ENCODE measurements around the gene CCDC183. TPM values are rescaled to one million over a fixed set of nuclear protein-coding genes. Genes with fewer than 3 reads are reported as not detected.

Gene CCDC183
- total and polyA plus RNA-seq, 2 of the 4 experiments (the other 2 are of a cell fraction): under 0.01 to 0.29 TPM

DNA sequence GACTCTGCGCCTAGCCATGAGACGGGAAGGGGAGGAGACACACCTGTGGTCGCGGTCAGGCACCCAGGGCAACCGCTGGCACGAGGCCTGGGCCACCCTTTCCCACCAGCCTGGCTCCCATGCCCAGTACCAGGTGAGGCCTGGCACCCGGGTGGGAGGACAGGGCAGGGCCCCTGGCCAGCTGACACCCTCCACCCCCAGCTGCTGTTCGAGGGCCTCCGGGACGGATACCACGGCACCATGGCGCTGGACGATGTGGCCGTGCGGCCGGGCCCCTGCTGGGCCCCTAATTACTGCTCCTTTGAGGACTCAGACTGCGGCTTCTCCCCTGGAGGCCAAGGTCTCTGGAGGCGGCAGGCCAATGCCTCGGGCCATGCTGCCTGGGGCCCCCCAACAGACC lies 61.0 kb downstream of the CCDC183 start:
- H3K14ac ChIP-seq (replicated peaks; ENCODE audit: low read depth, low read length): no peak overlapping the region
- H2BK20ac ChIP-seq (ENCODE audit: low read depth, low read length): no peak overlapping the region
- dilution Hi-C loops (cut with HindIII; ENCODE audit: low sequenced_read_pairs, unreplicated experiment) (no loop called here), in situ Hi-C loops (cut with MboI; ENCODE audit: low sequenced_read_pairs) (no loop called here), intact Hi-C loops (cut with micrococcal nuclease) (no loop called here)
- no peak overlapping the region for H3K56ac ChIP-seq (ENCODE audit: extremely low read depth, insufficient read depth, low read length)
- peaks cover 8% of the 10 kb centered on the region for H3K4me1 ChIP-seq (ENCODE audit: control insufficient read depth, insufficient read depth, low read length)
- H3K18ac ChIP-seq (ENCODE audit: low read depth, low read length): no peak overlapping the region
- H4K8ac ChIP-seq (ENCODE audit: low read depth in 2 of 2, low read length in 2 of 2): no peak overlapping the region
- no peak overlapping the region for H2AFZ ChIP-seq (replicated peaks; ENCODE audit: low read length, poor library complexity)
- no peaks in the 10 kb centered on the region for H3K9me3 ChIP-seq (ENCODE audit: control insufficient read depth, insufficient read depth, low read length)
- DNase-seq (no peak), ATAC-seq (ENCODE audit: low read depth) (no peak)
- no peak overlapping the region for H3K4ac ChIP-seq (ENCODE audit: low read depth, low read length)
- CTCF ChIA-PET: no interaction called here
- peaks cover 5% of the 10 kb centered on the region; the same call in 1 of the 2 replicates for H4K20me1 ChIP-seq (ENCODE audit: insufficient read depth, low read length)
- TF ChIP-seq MAZ (IDR thresholded peaks at IDR 0.05; ENCODE audit: borderline replicate concordance, low read depth, low read length): no peak
- TF ChIP-seq NFE2L2 (IDR thresholded peaks at IDR 0.05; ENCODE audit: low read depth, low read length): no peak
- TF ChIP-seq SMC3 (IDR thresholded peaks at IDR 0.05; ENCODE audit: low read depth, low read length): no peak
- TF ChIP-seq CEBPB (IDR thresholded peaks at IDR 0.05; ENCODE audit: low read depth, low read length): no peak
- TF ChIP-seq POLR2A (IDR thresholded peaks at IDR 0.05; ENCODE audit: low read depth, low read length): no peak
- no peak for TF ChIP-seq MAFK (IDR thresholded peaks at IDR 0.05; ENCODE audit: low read depth, low read length)
- TF ChIP-seq, protein P1, sequence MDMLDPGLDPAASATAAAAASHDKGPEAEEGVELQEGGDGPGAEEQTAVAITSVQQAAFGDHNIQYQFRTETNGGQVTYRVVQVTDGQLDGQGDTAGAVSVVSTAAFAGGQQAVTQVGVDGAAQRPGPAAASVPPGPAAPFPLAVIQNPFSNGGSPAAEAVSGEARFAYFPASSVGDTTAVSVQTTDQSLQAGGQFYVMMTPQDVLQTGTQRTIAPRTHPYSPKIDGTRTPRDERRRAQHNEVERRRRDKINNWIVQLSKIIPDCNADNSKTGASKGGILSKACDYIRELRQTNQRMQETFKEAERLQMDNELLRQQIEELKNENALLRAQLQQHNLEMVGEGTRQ (IDR thresholded peaks at IDR 0.05; ENCODE audit: low read depth, low read length): no peak
- H3K23ac ChIP-seq (ENCODE audit: low read depth, low read length): no peak overlapping the region
- H2BK5ac ChIP-seq (ENCODE audit: low read depth, low read length, poor library complexity, severe bottlenecking): no peak overlapping the region
- no TSS peak for BruUV-seq (replicated peaks)
- peaks cover 17% of the 10 kb centered on the region for H3K36me3 ChIP-seq (ENCODE audit: control insufficient read depth, insufficient read depth, low read length)
- no peak overlapping the region for H3K27ac ChIP-seq (ENCODE audit: insufficient read depth, low read length)
- no peak overlapping the region for H2BK15ac ChIP-seq (ENCODE audit: low read depth, low read length)
- WGBS, 2 experiments (ENCODE audit: extremely low coverage in 2 of 2, insufficient read length in 1 of 2): 83% methylated on average over 2 of the region's 19 CpGs; no CpG with 5 or more reads in 1 of the 2 experiments
- H2AK9ac ChIP-seq (replicated peaks; ENCODE audit: low read depth, low read length, poor library complexity): peak overlapping the region; percentile 16
- H3K9ac ChIP-seq (ENCODE audit: low read depth, low read length): no peak overlapping the region
- peaks cover 0 to 16% of the 10 kb centered on the region in 2 experiments; a peak in 1 of 4 replicates for H3K79me1 ChIP-seq (ENCODE audit: low read depth in 1 of 2, low read length in 2 of 2)
- H3K4me2 ChIP-seq (ENCODE audit: low read depth, low read length): no peak overlapping the region
- H3K27me3 ChIP-seq (ENCODE audit: control insufficient read depth, insufficient read depth, low read length): no peaks in the 10 kb centered on the region
- no peak overlapping the region for H4K5ac ChIP-seq (ENCODE audit: low read depth, low read length)
- H3K9me1 ChIP-seq (ENCODE audit: insufficient read depth, low read length): no peaks in the 10 kb centered on the region
- H3K4me3 ChIP-seq (ENCODE audit: insufficient read depth, low read depth, low read length): no peak overlapping the region
- no peak overlapping the region for H2AK5ac ChIP-seq (ENCODE audit: low read depth, low read length)
- POLR2A ChIA-PET (ENCODE audit: unreplicated experiment): no interaction called here
- no peak overlapping the region for H4K91ac ChIP-seq (ENCODE audit: insufficient read depth, low read depth, low read length)
- H2BK120ac ChIP-seq (ENCODE audit: low read depth, low read length): no peak overlapping the region

Small RNA genes lying within 50 kb of the gene (microRNA-seq; reads per million reads assigned to microRNA genes)
- gene AL355987.2 (ENCODE audit: insufficient read depth, insufficient read length) (not detected), gene ATP6V1G1P3 (ENCODE audit: insufficient read depth, insufficient read length) (not detected), gene MIR4292 (ENCODE audit: insufficient read depth in 1 of 2, insufficient read length in 1 of 2, unreplicated experiment in 1 of 2) (0 reads per million in 2 experiments), gene MIR6722 (ENCODE audit: insufficient read depth in 1 of 2, insufficient read length in 1 of 2, unreplicated experiment in 1 of 2) (0 reads per million in 2 experiments)

Small RNA genes lying within 50 kb of the gene (small RNA-seq; reads per million reads assigned to genes)
- gene AL355987.2: 0 reads per million in 5 experiments
- gene ATP6V1G1P3: 0 reads per million in 5 experiments
- gene MIR4292: 0 reads per million in 5 experiments
- gene MIR6722: 0 reads per million in 5 experiments

Other genes starting within 250 kb of the CCDC183 start
- gene EGFL7, start 133.4 kb upstream of the CCDC183 start, total RNA-seq (2012; rRNA removed): 1.4 and 2.2 TPM in 2 replicates
- gene EGFL7, start 133.4 kb upstream of the CCDC183 start, polyA plus RNA-seq (2012; rRNA removed): 10.4 and 16.4 TPM in 2 replicates
- 16.1 and 18.9 TPM in 2 replicates for gene AGPAT2, start 108.9 kb upstream of the CCDC183 start, total RNA-seq (2012; rRNA removed)
- gene AGPAT2, start 108.9 kb upstream of the CCDC183 start, polyA plus RNA-seq (2012; rRNA removed): 37.2 and 39.5 TPM in 2 replicates
- gene DIPK1B, start 83.8 kb upstream of the CCDC183 start, total RNA-seq (2012; rRNA removed): 3.1 and 3.4 TPM in 2 replicates
- gene DIPK1B, start 83.8 kb upstream of the CCDC183 start, polyA plus RNA-seq (2012; rRNA removed): 7.1 and 8.5 TPM in 2 replicates
- not detected in 2 replicates for gene LCN10, start 53.4 kb upstream of the CCDC183 start, total RNA-seq (2012; rRNA removed)
- gene LCN10, start 53.4 kb upstream of the CCDC183 start, polyA plus RNA-seq (2012; rRNA removed): not detected in 2 replicates
- not detected in 2 replicates for gene LCN6, start 47.8 kb upstream of the CCDC183 start, total RNA-seq (2012; rRNA removed)
- not detected in 2 replicates for gene LCN6, start 47.8 kb upstream of the CCDC183 start, polyA plus RNA-seq (2012; rRNA removed)
- gene LCN8, start 38.1 kb upstream of the CCDC183 start, total RNA-seq (2012; rRNA removed): not detected in 2 replicates
- not detected in 2 replicates for gene LCN8, start 38.1 kb upstream of the CCDC183 start, polyA plus RNA-seq (2012; rRNA removed)
- gene LCN15, start 31.8 kb upstream of the CCDC183 start, total RNA-seq (2012; rRNA removed): not detected in 2 replicates
- gene LCN15, start 31.8 kb upstream of the CCDC183 start, polyA plus RNA-seq (2012; rRNA removed): not detected in 2 replicates
- 37.2 and 39.1 TPM in 2 replicates for gene TMEM141, start 5.0 kb upstream of the CCDC183 start, total RNA-seq (2012; rRNA removed)
- 72.6 and 77.8 TPM in 2 replicates for gene TMEM141, start 5.0 kb upstream of the CCDC183 start, polyA plus RNA-seq (2012; rRNA removed)
- 43.9 and 47.5 TPM in 2 replicates for gene RABL6, start 11.6 kb downstream of the CCDC183 start, total RNA-seq (2012; rRNA removed)
- 37.1 and 40.4 TPM in 2 replicates for gene RABL6, start 11.6 kb downstream of the CCDC183 start, polyA plus RNA-seq (2012; rRNA removed)
- gene AJM1, start 46.1 kb downstream of the CCDC183 start, total RNA-seq (2012; rRNA removed): 0.18 and 0.28 TPM in 2 replicates
- 1.5 and 1.9 TPM in 2 replicates for gene AJM1, start 46.1 kb downstream of the CCDC183 start, polyA plus RNA-seq (2012; rRNA removed)
- gene PHPT1, start 53.1 kb downstream of the CCDC183 start, total RNA-seq (2012; rRNA removed): 70.3 and 79.8 TPM in 2 replicates
- 214 and 338 TPM in 2 replicates for gene PHPT1, start 53.1 kb downstream of the CCDC183 start, polyA plus RNA-seq (2012; rRNA removed)
- 0.18 and 0.28 TPM in 2 replicates for gene MAMDC4, start 56.0 kb downstream of the CCDC183 start, total RNA-seq (2012; rRNA removed)
- 3.5 and 5.0 TPM in 2 replicates for gene MAMDC4, start 56.0 kb downstream of the CCDC183 start, polyA plus RNA-seq (2012; rRNA removed)
- 279 and 538 TPM in 2 replicates for gene EDF1, start 70.0 kb downstream of the CCDC183 start, total RNA-seq (2012; rRNA removed)
- 701 and 703 TPM in 2 replicates for gene EDF1, start 70.0 kb downstream of the CCDC183 start, polyA plus RNA-seq (2012; rRNA removed)
- 5.8 and 6.6 TPM in 2 replicates for gene TRAF2, start 90.2 kb downstream of the CCDC183 start, total RNA-seq (2012; rRNA removed)
- gene TRAF2, start 90.2 kb downstream of the CCDC183 start, polyA plus RNA-seq (2012; rRNA removed): 12.0 and 12.9 TPM in 2 replicates
- 65.1 and 72.2 TPM in 2 replicates for gene FBXW5, start 148.4 kb downstream of the CCDC183 start, total RNA-seq (2012; rRNA removed)
- 80.2 and 95.4 TPM in 2 replicates for gene FBXW5, start 148.4 kb downstream of the CCDC183 start, polyA plus RNA-seq (2012; rRNA removed)
- gene C8G, start 148.9 kb downstream of the CCDC183 start, total RNA-seq (2012; rRNA removed): not detected in 2 replicates
- gene C8G, start 148.9 kb downstream of the CCDC183 start, polyA plus RNA-seq (2012; rRNA removed): 0.37 and 0.80 TPM in 2 replicates
- gene LCN12, start 155.9 kb downstream of the CCDC183 start, total RNA-seq (2012; rRNA removed): not detected in 2 replicates
- 0.12 TPM in 1 of 2 replicates, not detected in the other for gene LCN12, start 155.9 kb downstream of the CCDC183 start, polyA plus RNA-seq (2012; rRNA removed)
- gene PTGDS, start 181.2 kb downstream of the CCDC183 start, total RNA-seq (2012; rRNA removed): not detected in 2 replicates
- gene PTGDS, start 181.2 kb downstream of the CCDC183 start, polyA plus RNA-seq (2012; rRNA removed): 0.87 and 1.2 TPM in 2 replicates
- gene LCNL1, start 186.7 kb downstream of the CCDC183 start, total RNA-seq (2012; rRNA removed): not detected in 2 replicates
- 0.13 and 0.15 TPM in 2 replicates for gene LCNL1, start 186.7 kb downstream of the CCDC183 start, polyA plus RNA-seq (2012; rRNA removed)
- 4.4 and 5.7 TPM in 2 replicates for gene PAXX, start 196.1 kb downstream of the CCDC183 start, total RNA-seq (2012; rRNA removed)
- 24.6 and 30.2 TPM in 2 replicates for gene PAXX, start 196.1 kb downstream of the CCDC183 start, polyA plus RNA-seq (2012; rRNA removed)
- gene CLIC3, start 200.2 kb downstream of the CCDC183 start, total RNA-seq (2012; rRNA removed): 0.18 and 0.28 TPM in 2 replicates
- 1.7 and 2.1 TPM in 2 replicates for gene CLIC3, start 200.2 kb downstream of the CCDC183 start, polyA plus RNA-seq (2012; rRNA removed)
- 3.8 and 4.4 TPM in 2 replicates for gene ABCA2, start 231.9 kb downstream of the CCDC183 start, total RNA-seq (2012; rRNA removed)
- gene ABCA2, start 231.9 kb downstream of the CCDC183 start, polyA plus RNA-seq (2012; rRNA removed): 46.0 and 52.3 TPM in 2 replicates
- gene FUT7, start 235.8 kb downstream of the CCDC183 start, total RNA-seq (2012; rRNA removed): not detected in 2 replicates
- gene FUT7, start 235.8 kb downstream of the CCDC183 start, polyA plus RNA-seq (2012; rRNA removed): not detected in 2 replicates
- gene NPDC1, start 249.8 kb downstream of the CCDC183 start, total RNA-seq (2012; rRNA removed): 2.7 and 2.8 TPM in 2 replicates
- 58.1 and 74.0 TPM in 2 replicates for gene NPDC1, start 249.8 kb downstream of the CCDC183 start, polyA plus RNA-seq (2012; rRNA removed)